Hepatocyte (in vitro differentiated cells): ENCODE measurements around the gene ANK2.

ENCODE experiments used
- EZH2phosphoT487 ChIP-seq: fragments of 200-600 bp; sonication (generic); IDR thresholded peaks from one replicate; pipeline ENCODE4 v1.6.1; 2018; ENCODE audit warnings: antibody characterized with exemption, mild to moderate bottlenecking, low read depth, moderate library complexity; ENCODE audit not compliant: unreplicated experiment, severe bottlenecking
- TF ChIP-seq, protein P1 (sequence below): fragments of 200-600 bp; sonication (generic); IDR thresholded peaks from 2 replicates; pipeline ENCODE4 v1.5.1; 2016; ENCODE audit warnings: antibody characterized with exemption, mild to moderate bottlenecking; ENCODE audit not compliant: poor library complexity

DNA sequence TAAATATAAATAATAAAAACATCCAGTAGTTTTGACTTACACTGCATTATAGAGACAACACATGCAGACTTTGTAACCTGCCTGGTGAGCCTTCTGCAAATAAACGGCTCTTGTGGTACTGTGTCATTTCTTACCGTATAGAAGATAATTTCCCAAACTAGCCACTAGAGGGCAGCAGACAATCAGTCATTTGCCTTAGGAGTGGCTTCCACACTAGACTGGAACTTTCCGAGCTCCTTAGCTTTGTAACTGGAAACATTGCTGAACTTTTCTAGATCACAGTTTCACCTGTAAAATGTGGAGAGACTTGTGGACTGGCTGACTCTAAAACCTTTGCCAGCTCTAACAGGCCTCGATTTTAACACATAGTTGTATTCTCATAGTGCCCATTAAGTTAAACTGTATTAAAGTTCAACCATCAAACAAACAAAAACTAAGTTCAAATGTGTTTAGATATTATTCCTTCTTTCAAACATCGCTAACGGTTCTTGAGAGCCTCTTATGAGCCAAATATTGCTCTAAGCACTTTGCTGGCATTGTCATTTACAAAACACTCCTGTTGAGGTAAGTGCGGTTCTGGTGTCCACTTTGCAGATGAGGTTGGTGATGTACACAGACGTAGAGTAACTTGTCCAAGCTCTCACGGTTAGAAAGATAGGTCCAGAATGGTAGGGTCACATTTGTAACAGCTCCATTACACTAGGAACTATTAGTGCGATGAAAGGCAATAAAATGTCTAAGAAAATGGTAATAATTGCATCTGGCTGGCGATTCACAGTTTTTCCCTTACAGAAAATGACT, 345.5 kb downstream of the ANK2 start:
- TF ChIP-seq, protein P1, sequence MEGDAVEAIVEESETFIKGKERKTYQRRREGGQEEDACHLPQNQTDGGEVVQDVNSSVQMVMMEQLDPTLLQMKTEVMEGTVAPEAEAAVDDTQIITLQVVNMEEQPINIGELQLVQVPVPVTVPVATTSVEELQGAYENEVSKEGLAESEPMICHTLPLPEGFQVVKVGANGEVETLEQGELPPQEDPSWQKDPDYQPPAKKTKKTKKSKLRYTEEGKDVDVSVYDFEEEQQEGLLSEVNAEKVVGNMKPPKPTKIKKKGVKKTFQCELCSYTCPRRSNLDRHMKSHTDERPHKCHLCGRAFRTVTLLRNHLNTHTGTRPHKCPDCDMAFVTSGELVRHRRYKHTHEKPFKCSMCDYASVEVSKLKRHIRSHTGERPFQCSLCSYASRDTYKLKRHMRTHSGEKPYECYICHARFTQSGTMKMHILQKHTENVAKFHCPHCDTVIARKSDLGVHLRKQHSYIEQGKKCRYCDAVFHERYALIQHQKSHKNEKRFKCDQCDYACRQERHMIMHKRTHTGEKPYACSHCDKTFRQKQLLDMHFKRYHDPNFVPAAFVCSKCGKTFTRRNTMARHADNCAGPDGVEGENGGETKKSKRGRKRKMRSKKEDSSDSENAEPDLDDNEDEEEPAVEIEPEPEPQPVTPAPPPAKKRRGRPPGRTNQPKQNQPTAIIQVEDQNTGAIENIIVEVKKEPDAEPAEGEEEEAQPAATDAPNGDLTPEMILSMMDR = peak; percentile 81
- no peak for TF ChIP-seq EZH2phosphoT487
